Measurements from ENCODE around the gene MBD6.

MBD6 gene

GRCh38 chr12:57571926-57572762, 49.5 kb downstream of the MBD6 start:
- no peak for DNase-seq

DNA sequence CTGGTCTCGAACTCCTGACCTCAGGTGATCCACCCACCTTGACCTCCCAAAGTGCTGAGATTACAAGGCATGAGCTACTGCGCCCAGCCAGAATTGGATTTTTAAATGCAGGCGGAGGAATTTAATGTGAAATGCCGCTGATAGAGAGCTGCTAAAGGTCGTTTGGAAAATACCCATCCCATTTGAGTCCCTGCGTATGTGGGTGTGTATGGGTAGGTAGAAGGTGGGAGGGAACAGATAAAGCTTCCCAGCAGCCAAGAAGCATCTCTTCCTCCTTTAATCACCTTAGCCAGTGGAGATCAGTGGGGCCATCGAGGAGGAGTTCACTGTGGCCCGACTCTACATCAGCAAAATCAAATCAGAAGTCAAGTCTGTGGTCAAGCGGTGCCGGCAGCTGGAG, 52.2 kb downstream of the MBD6 start:
- no peak for DNase-seq

DNA sequence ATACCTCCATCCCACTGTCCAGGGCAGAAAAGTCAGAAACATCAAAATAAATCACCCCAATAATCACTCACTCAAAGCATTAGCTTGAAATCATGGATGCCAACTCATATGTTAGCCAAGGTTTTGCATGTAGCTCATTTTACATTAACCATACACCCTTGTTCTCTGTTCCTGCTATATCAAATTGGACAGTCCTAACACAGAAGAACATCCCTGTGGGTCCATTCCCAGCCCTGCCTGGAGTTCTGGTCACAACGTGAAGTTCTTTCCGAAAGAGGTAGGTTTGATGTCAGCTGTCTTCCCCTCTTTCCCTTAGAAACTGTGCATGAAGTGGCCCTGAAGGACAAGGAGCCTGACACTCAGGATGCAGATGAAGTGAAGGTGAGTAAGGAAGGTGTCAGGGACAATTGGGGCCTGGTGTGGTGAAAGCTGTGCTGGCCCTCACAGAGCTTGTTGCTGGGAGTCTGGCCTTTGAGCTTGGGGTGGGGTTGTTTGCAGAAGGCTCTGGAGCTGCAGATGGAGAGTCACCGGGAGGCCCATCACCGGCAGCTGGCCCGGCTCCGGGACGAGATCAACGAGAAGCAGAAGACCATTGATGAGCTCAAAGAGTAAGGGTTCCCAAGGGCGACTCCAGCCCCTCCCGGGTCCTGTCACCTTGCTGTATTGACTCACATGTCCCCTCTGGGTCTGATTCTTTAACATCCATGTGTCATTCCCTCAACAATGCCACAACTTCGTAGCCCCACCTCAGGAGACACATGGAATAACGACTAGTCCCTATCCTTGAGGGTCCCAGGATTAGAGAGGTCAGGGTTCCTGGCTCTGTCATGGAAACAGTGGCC, 53.4 kb downstream of the MBD6 start:
- DNase-seq: no peak

- no peak for DNase-seq
Measured at GRCh38 chr12:57576613-57577160, 54.1 kb downstream of the MBD6 start.

- DNase-seq: no peak
Measured at GRCh38 chr12:57577981-57578758, 55.5 kb downstream of the MBD6 start.

DNA sequence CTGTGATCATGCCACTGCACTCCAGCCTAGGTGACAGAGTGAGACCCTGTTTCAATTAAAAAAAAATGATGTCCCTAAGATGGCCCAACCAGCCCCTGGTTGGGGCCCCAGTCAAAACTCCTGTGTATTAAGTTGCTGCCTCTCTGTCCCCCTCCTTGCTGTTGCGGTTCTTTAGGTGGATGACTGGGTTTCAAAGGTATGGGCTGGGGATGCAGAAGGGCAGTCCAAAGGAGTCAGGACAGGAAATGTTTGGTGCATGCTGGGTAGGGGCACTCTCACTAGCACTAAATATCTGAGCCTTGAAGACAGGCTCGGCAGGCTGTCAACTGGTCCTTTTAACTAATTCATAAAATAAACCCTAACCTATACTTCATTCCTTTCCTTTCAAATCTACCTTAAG, 56.4 kb downstream of the MBD6 start:
- no peak for DNase-seq
